Measurements from ENCODE around the gene GTF2IRD1.
"Not testable (repeated sequence)": the region's sequence is repeated elsewhere in the genome, so short reads cannot be mapped to it uniquely, and the experiment has no call there.

GRCh38 chr7:74491490-74491889 is 37.8 kb downstream of the GTF2IRD1 start:
- TF ChIP-seq POLR2A, TAF1, POLR2AphosphoS5, SPI1 (IDR thresholded peaks at IDR 0.05; ENCODE audit: low read depth, low read length): not testable (repeated sequence)

Data from GM12891 (cell line).